Dedifferentiated amniotic fluid mesenchymal stem cell (primary cell): ENCODE results near the gene CDH20.

Experiments
- DNase-seq: peaks from one replicate; pipeline ENCODE4 v3.0.0-alpha.2; 2016; ENCODE audit errors: extremely low spot score

CDH20 gene

GRCh38 chr18:61531182-61531581 is 198.0 kb downstream of the CDH20 start:
- DNase-seq, result no peak

GRCh38 chr18:61531891-61532290 is 198.7 kb downstream of the CDH20 start:
- no peak for DNase-seq

GRCh38 chr18:61535401-61535800 is 202.2 kb downstream of the CDH20 start:
- DNase-seq, result no peak

GRCh38 chr18:61541673-61542072 is 208.4 kb downstream of the CDH20 start:
- DNase-seq, result no peak

GRCh38 chr18:61542596-61542995 is 209.4 kb downstream of the CDH20 start:
- DNase-seq, result no peak

DNA sequence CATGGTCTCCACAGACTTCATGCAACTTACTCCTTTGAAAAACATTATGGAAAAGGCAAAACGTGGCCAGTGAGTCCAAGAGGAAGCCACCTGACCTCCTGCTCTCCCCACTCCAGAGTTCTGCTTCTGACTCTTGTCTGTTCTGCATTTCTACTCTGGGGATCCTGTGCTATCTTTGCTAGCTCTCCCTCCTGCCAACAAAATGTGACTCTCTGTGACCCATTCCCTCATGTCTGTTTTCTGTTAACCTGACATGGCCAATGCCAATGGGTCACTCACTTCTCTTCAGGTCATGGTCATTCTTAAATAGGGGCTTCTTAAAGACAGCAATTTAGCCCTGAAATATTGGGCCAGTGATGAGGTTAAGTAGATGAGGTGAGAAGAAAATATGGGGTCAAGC is 210.3 kb downstream of the CDH20 start:
- DNase-seq, result no peak

GRCh38 chr18:61544178-61544577 is 210.9 kb downstream of the CDH20 start:
- no peak for DNase-seq

- no peak for DNase-seq
These were observed 212.3 kb downstream of the CDH20 start for GRCh38 chr18:61545281-61546245.

DNA sequence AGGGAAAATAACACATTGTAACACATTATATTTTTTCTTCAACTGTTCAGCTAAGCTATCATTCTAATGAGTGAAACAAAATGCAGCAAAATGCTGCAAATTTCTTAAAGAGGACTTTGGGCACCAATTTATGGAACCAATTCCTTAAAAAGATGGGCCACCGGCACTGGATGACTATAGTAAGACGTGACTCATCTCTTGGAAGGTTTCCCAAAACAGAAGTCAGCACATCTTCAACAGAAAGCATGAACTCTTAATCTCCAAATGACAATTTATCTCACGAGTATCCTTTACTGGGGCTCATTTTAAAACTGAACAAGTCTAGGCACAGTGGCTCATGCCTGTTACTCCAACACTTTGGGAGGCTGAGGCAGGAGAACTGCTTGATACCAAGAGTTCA is 213.4 kb downstream of the CDH20 start:
- DNase-seq, result no peak

GRCh38 chr18:61549416-61549815 is 216.2 kb downstream of the CDH20 start:
- DNase-seq, result no peak

DNA sequence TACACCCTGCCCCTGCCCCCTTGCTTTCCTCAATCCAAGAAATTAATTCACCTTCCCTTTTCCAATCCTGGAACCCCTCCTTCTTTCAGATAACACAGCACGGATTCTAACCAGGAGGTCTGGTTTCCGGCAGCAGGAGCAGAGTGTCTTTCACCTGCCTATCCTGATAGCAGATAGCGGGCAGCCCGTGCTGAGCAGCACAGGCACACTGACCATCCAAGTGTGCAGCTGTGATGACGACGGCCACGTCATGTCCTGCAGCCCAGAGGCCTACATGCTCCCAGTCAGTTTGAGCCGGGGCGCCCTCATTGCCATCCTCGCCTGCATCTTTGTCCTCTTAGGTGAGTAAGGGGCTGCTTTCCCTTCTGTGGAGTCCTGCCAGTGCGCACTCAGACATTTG is 216.7 kb downstream of the CDH20 start:
- DNase-seq, result no peak

GRCh38 chr18:61551586-61551985 is 218.4 kb downstream of the CDH20 start:
- peak; percentile 92 for DNase-seq

- no peak for DNase-seq
These were observed 219.9 kb downstream of the CDH20 start for GRCh38 chr18:61553045-61553659.

GRCh38 chr18:61554117-61554776 is 221.0 kb downstream of the CDH20 start:
- DNase-seq, result no peak

DNA sequence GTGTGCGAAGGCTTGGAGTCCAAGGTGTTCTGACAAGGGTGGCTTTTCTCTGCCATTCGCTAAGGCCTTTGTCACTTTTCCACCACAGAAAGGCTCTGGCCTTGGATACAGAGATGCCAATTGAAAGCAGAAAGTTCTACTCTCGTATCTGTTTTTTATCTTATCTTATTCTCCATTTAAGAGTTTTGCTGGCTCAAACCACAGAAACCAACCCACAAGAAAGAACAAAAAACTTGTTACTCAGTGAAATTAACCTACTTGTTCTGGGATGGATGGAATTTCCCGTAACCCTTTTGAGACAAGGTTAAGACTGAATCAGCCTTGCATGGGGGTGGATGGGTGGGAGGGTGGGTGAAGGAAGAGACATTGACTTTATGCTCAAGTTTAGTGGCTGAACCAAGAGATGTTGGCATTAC is 221.7 kb downstream of the CDH20 start:
- DNase-seq, result no peak

- DNase-seq, result no peak
These were observed 223.1 kb downstream of the CDH20 start for GRCh38 chr18:61556316-61556715.

- DNase-seq, result no peak
These were observed 223.6 kb downstream of the CDH20 start for GRCh38 chr18:61556862-61557261.

GRCh38 chr18:61569176-61569892 is 236.1 kb downstream of the CDH20 start:
- DNase-seq, result peak; percentile 85

GRCh38 chr18:61570070-61570469 is 236.8 kb downstream of the CDH20 start:
- DNase-seq, result no peak

DNA sequence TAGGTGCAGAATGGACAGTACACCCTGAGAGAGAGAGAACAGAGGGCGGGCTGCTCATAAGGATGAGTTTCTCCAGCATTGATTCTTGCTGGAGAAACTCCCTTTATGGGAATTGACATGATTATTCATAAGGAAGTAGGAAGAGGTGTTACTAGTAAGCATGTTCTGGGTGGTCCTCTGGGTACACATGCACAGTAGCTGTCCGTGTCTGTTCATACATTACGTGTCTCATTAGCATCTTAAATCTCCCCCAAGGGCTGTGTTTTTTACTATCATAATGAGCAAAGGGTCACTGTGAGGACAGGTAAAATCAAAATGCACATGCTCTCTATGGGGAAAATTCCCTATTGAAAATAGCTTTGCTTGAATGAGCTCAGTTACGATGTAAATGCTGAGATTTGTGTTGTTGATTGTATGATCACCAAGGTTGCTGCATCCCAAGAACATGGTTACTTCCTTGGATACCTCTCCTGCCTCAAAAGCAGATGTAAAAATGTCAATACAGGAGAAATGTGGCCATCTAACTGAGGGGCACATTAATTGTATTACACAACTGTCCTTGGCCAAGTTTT is 238.9 kb downstream of the CDH20 start:
- DNase-seq, result no peak

DNA sequence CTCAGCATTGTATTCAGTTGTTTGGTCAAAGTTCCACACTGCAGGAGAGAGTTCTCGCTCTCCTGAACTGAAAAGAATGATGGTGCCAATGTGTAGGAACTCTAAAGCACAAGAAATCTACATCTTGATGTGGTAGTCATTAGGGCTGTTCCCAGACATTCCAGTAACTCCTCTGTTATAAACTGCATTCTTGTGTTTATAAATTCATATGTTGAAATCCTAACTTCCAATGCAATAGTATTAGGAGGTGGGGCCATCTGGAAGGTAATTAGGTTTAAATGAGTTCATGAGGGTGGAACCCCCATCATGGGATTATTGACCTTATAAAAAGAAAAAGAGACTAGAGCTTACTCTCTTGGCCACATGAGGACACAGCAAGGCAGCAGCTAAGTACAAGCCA is 239.6 kb downstream of the CDH20 start:
- no peak for DNase-seq

DNA sequence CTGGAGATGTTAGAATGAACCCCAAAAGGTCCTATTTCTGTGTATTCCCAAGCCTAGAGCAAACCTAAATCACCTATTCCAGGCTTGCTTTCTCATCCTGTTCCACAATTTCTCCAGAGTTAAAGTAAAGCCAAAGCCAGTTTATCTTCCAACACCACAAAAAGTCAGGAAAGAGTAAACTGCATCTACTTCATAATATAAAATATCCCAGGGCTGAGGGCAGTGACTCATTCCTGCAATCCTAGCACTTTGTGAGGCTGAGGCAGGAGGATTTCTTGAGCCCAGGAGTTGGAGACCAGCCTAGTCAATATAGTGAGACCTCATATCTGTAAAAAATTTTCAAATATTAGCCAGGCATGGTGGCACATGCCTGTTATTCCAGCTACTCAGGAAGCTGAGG is 241.4 kb downstream of the CDH20 start:
- no peak for DNase-seq
